T-cell (primary cell): ENCODE results near the gene DBF4B. TPM values are rescaled to one million over a fixed set of nuclear protein-coding genes. Genes with fewer than 3 reads are reported as not detected.

Experiments used
- ATAC-seq, 4 experiments: fragments of 200-7000 bp in 3 of 4; fragments of 150-1000 bp in 1 of 4; cut with Tn5 transposase; replicated peaks in 1 of 4; 1 replicate in 3 of 4; 2 replicates in 1 of 4; pipeline ENCODE4 v1.10.0; 2021; ENCODE audit warnings: moderate library complexity in 3 of 4, mild to moderate bottlenecking in 2 of 4, moderate number of reproducible peaks in 1 of 4
- CTCF ChIA-PET, 2 donors: fragments of 300-600 bp; sonication (Branson Sonifier 250); formaldehyde crosslinking; loops; one replicate each; lab custom pipeline; 2022; ENCODE audit warnings: antibody characterized with exemption in 2 of 2; lab: Charles Lee
- POLR2A ChIA-PET, 2 donors: fragments of 300-600 bp; sonication (Branson Sonifier 250); formaldehyde crosslinking; loops; one replicate each; lab custom pipeline; 2022; ENCODE audit warnings: antibody characterized with exemption in 2 of 2; lab: Charles Lee
- DNase-seq, 35 experiments: peaks; one replicate each; pipeline versions ENCODE4 v3.0.0 to v3.0.0-alpha.2; 2013 to 2023
- H3K27ac ChIP-seq: one replicate; pipeline ENCODE4 v1.5.1; 2013; ENCODE audit warnings: low read length
- H3K27me3 ChIP-seq, 2 experiments: replicated peaks in 1 of 2; 1 replicate in 1 of 2; 2 replicates in 1 of 2; pipeline versions ENCODE4 v1.6.1 to v1.7.0; 2013; ENCODE audit warnings: low read length in 1 of 2, mixed read lengths in 1 of 2; ENCODE audit not compliant: control insufficient read depth in 2 of 2, insufficient read depth in 2 of 2; ENCODE audit errors: extremely low read depth in 1 of 2
- H3K36me3 ChIP-seq, 2 donors: 1 replicate in 1 of 2; 2 replicates in 1 of 2; pipeline versions ENCODE4 v1.6.1 to v1.7.0; 2013; ENCODE audit warnings: low read length in 1 of 2; ENCODE audit not compliant: control insufficient read depth in 2 of 2, insufficient read depth in 1 of 2; ENCODE audit errors: extremely low read depth in 1 of 2
- H3K4me1 ChIP-seq, 2 experiments: 1 replicate in 1 of 2; 2 replicates in 1 of 2; pipeline versions ENCODE4 v1.6.1 to v1.7.0; 2013; ENCODE audit warnings: low read length in 2 of 2, mixed read lengths in 1 of 2; ENCODE audit not compliant: insufficient read depth in 2 of 2, control insufficient read depth in 1 of 2; ENCODE audit errors: extremely low read depth in 1 of 2
- H3K4me3 ChIP-seq, 2 donors: 1 replicate in 1 of 2; 2 replicates in 1 of 2; pipeline versions ENCODE4 v1.5.1 to v1.7.0; 2013; ENCODE audit warnings: mild to moderate bottlenecking in 2 of 2, low read length in 1 of 2, moderate library complexity in 1 of 2; ENCODE audit not compliant: control insufficient read depth in 1 of 2; ENCODE audit errors: extremely low read depth in 1 of 2
- H3K9me3 ChIP-seq: 2 replicates; pipeline ENCODE4 v1.7.0; 2013
- H3K27ac Mint-ChIP-seq, 2 donors: one replicate each; pipeline ENCODE4 v1.8.0; 2020 to 2021; ENCODE audit warnings: mild to moderate bottlenecking in 2 of 2, mixed read lengths in 2 of 2
- H3K27me3 Mint-ChIP-seq, 2 donors: one replicate each; pipeline ENCODE4 v1.8.0; 2021 to 2022; ENCODE audit warnings: mixed read lengths in 2 of 2
- H3K36me3 Mint-ChIP-seq: one replicate; pipeline ENCODE4 v1.8.0; 2021; ENCODE audit warnings: mixed read lengths
- H3K4me1 Mint-ChIP-seq, 3 donors: one replicate each; pipeline ENCODE4 v1.8.0; 2020 to 2022; ENCODE audit warnings: mixed read lengths in 3 of 3, mild to moderate bottlenecking in 1 of 3
- H3K4me3 Mint-ChIP-seq, 3 donors: one replicate each; pipeline ENCODE4 v1.8.0; 2020 to 2022; ENCODE audit warnings: mild to moderate bottlenecking in 3 of 3, mixed read lengths in 3 of 3, moderate library complexity in 3 of 3
- H3K9me3 Mint-ChIP-seq, 3 donors: one replicate each; pipeline ENCODE4 v1.8.0; 2020 to 2022; ENCODE audit warnings: mixed read lengths in 3 of 3
- WGBS: methylation state at CpG from one replicate; pipeline ENCODE4 v1.1.5; 2013; ENCODE audit warnings: missing lambda C conversion rate; ENCODE audit not compliant: insufficient coverage; 5-methylcytosine and 5-hydroxymethylcytosine counted together
- total RNA-seq, 35 experiments: library from RNA in 6 of 35; stranded (reverse) in 6 of 35; fragments of 120-200 nt in 1 of 35; gene quantifications; one replicate each; pipeline versions ENCODE4 v1.2.1 to v1.2.4 and lab custom pipeline; 2013 to 2026

DBF4B gene
- total RNA-seq, 5 donors from 2014 or later (not counting 1 experiment from before 2014, with no cell fraction given) = 3.8 to 7.8 (median 6.8) TPM

- Histone ChIP-seq H3K4me1 (peaks cover 7 to 34% of the 10 kb centered on the region in 2 experiments), H3K4me3 (no peak overlapping the region), H3K27me3 (peaks cover 0 to 62% of the 10 kb centered on the region in 2 experiments), H3K36me3 (no peaks in the 10 kb centered on the region), H3K27ac (no peak overlapping the region), H3K9me3 (no peaks in the 10 kb centered on the region)
- 89% methylated on average over 15 of the region's 20 CpGs for WGBS
- Mint-ChIP-seq H3K9me3 (no peaks in the 10 kb centered on the region), H3K4me1 (peaks cover 6 to 12% (median 7%) of the 10 kb centered on the region in 3 donors), H3K36me3 (no peaks in the 10 kb centered on the region), H3K27me3 (peaks cover 0 to 7% of the 10 kb centered on the region in 2 donors), H3K4me3 (peak overlapping the region in 2 of 3 donors; percentile 16 to 21), H3K27ac (no peak overlapping the region)
- DNase-seq (no peak), ATAC-seq (no peak)
- CTCF ChIA-PET = interaction anchor here (0.6 to 1.4 kb wide), 5 partner anchors 12 to 102 kb away, joined by 3 to 6 read pairs (median 3); no protein-coding TSS in a partner anchor
- POLR2A ChIA-PET = no interaction called here
Observed at GRCh38 chr17:44777394-44778348, 69.2 kb downstream of the DBF4B start.

- H3K4me1 ChIP-seq = peaks cover 7 to 34% of the 10 kb centered on the region in 2 experiments
- Mint-ChIP-seq H3K4me3 (peak overlapping the region; percentile 41 to 51 (median 44)), H3K4me1 (peaks cover 6 to 12% (median 7%) of the 10 kb centered on the region in 3 donors), H3K36me3 (no peaks in the 10 kb centered on the region), H3K27me3 (peaks cover 0 to 7% of the 10 kb centered on the region in 2 donors), H3K27ac (peak overlapping the region in 1 of 2 donors; percentile 28), H3K9me3 (no peaks in the 10 kb centered on the region)
- DNase-seq = no peak
- H3K9me3 ChIP-seq = no peaks in the 10 kb centered on the region
- 15% methylated on average over 6 of the region's 10 CpGs for WGBS
- ATAC-seq = no peak
- H3K27ac ChIP-seq = no peak overlapping the region
- ChIA-PET POLR2A (no interaction called here), CTCF (interaction anchor here (0.5 to 1.6 kb wide), 8 partner anchors 15 to 109 kb away, joined by 3 to 6 read pairs (median 3); no protein-coding TSS in a partner anchor)
- H3K27me3 ChIP-seq = peaks cover 0 to 59% of the 10 kb centered on the region in 2 experiments
- H3K36me3 ChIP-seq = no peaks in the 10 kb centered on the region
- peak overlapping the region; percentile 44 to 57 for H3K4me3 ChIP-seq
Observed at GRCh38 chr17:44778656-44779210, 70.3 kb downstream of the DBF4B start.

- Histone ChIP-seq H3K27me3 (peaks cover 0 to 59% of the 10 kb centered on the region in 2 experiments), H3K4me3 (peak overlapping the region; percentile 44 to 57), H3K9me3 (no peaks in the 10 kb centered on the region), H3K27ac (no peak overlapping the region), H3K4me1 (peaks cover 7 to 33% of the 10 kb centered on the region in 2 experiments), H3K36me3 (no peaks in the 10 kb centered on the region)
- H3K9me3 Mint-ChIP-seq = no peaks in the 10 kb centered on the region
- peaks cover 6 to 12% (median 7%) of the 10 kb centered on the region in 3 donors for H3K4me1 Mint-ChIP-seq
- peaks cover 0 to 7% of the 10 kb centered on the region in 2 donors for H3K27me3 Mint-ChIP-seq
- DNase-seq = peak; percentile 43 to 91 (median 75)
- H3K27ac Mint-ChIP-seq = peak overlapping the region in 1 of 2 donors; percentile 28
- no peaks in the 10 kb centered on the region for H3K36me3 Mint-ChIP-seq
- ChIA-PET POLR2A (no interaction called here), CTCF (interaction anchor here (0.5 to 1.6 kb wide), 9 partner anchors 18 to 1485 kb away, joined by 3 to 6 read pairs (median 3); no protein-coding TSS in a partner anchor)
- peak overlapping the region; percentile 41 to 51 (median 44) for H3K4me3 Mint-ChIP-seq
- ATAC-seq = peak; percentile 13 to 26 (median 15)
- 26% methylated on average over 27 of the region's 36 CpGs for WGBS
Observed at GRCh38 chr17:44779211-44780025, 71.0 kb downstream of the DBF4B start.

GRCh38 chr17:44780161-44780560 is 71.7 kb downstream of the DBF4B start:
- WGBS = 80% methylated on average over 7 of the region's 12 CpGs
- ChIA-PET POLR2A (no interaction called here), CTCF (no interaction called here)
- peaks cover 0 to 56% of the 10 kb centered on the region in 2 experiments for H3K27me3 ChIP-seq
- no peak overlapping the region for H3K4me3 Mint-ChIP-seq
- H3K9me3 ChIP-seq = no peaks in the 10 kb centered on the region
- H3K4me1 ChIP-seq = peaks cover 7 to 26% of the 10 kb centered on the region in 2 experiments
- DNase-seq = no peak
- H3K36me3 Mint-ChIP-seq = no peaks in the 10 kb centered on the region
- H3K27ac Mint-ChIP-seq = no peak overlapping the region
- no peaks in the 10 kb centered on the region for H3K36me3 ChIP-seq
- H3K27ac ChIP-seq = no peak overlapping the region
- no peak for ATAC-seq
- H3K4me3 ChIP-seq = no peak overlapping the region
- H3K9me3 Mint-ChIP-seq = no peaks in the 10 kb centered on the region
- peaks cover 6 to 10% (median 7%) of the 10 kb centered on the region in 3 donors for H3K4me1 Mint-ChIP-seq
- peaks cover 0 to 7% of the 10 kb centered on the region in 2 donors for H3K27me3 Mint-ChIP-seq

GRCh38 chr17:44780845-44781480 is 72.5 kb downstream of the DBF4B start:
- 94% methylated on average over 11 of the region's 14 CpGs for WGBS
- no peak for DNase-seq

More at GRCh38 chr17:44780845-44781480, 72.5 kb downstream of the DBF4B start:
- ChIA-PET POLR2A (no interaction called here), CTCF (interaction anchor here (0.6 to 0.7 kb wide), 2 partner anchors 13 to 81 kb away, joined by 3 to 6 read pairs; no protein-coding TSS in a partner anchor)
- Mint-ChIP-seq H3K9me3 (no peaks in the 10 kb centered on the region), H3K27me3 (peaks cover 0 to 7% of the 10 kb centered on the region in 2 donors), H3K4me1 (peaks cover 5 to 10% (median 6%) of the 10 kb centered on the region in 3 donors), H3K36me3 (no peaks in the 10 kb centered on the region), H3K27ac (no peak overlapping the region), H3K4me3 (no peak overlapping the region)
- peaks cover 0 to 56% of the 10 kb centered on the region in 2 experiments for H3K27me3 ChIP-seq
- ATAC-seq = no peak
- H3K27ac ChIP-seq = no peak overlapping the region
- H3K4me3 ChIP-seq = no peak overlapping the region
- peaks cover 7 to 20% of the 10 kb centered on the region in 2 experiments for H3K4me1 ChIP-seq
- H3K36me3 ChIP-seq = no peaks in the 10 kb centered on the region
- no peaks in the 10 kb centered on the region for H3K9me3 ChIP-seq
